HG03354 (cell line): ENCODE data around the gene CRYBB1.
A peak's percentile ranks its signal among the peaks of the same experiment; 100 is the strongest.
"Not testable (repeated sequence)": the region's sequence is repeated elsewhere in the genome, so short reads cannot be mapped to it uniquely, and the experiment has no call there.

Experiments used
- ATAC-seq: cut with Tn5 transposase; IDR thresholded peaks from one replicate; pipeline ENCODE4 v1.9.1; 2021; ENCODE audit warnings: mild to moderate bottlenecking; ENCODE audit not compliant: unreplicated experiment, poor library complexity, severe bottlenecking

The CRYBB1 gene

GRCh38 chr22:26642465-26643417 lies 24.9 kb upstream of the CRYBB1 start:
- ATAC-seq, result no peak

- ATAC-seq, result no peak
Measured at GRCh38 chr22:26636296-26636695, 18.5 kb upstream of the CRYBB1 start.

- ATAC-seq, result no peak
Measured at GRCh38 chr22:26635117-26635516, 17.3 kb upstream of the CRYBB1 start.

DNA sequence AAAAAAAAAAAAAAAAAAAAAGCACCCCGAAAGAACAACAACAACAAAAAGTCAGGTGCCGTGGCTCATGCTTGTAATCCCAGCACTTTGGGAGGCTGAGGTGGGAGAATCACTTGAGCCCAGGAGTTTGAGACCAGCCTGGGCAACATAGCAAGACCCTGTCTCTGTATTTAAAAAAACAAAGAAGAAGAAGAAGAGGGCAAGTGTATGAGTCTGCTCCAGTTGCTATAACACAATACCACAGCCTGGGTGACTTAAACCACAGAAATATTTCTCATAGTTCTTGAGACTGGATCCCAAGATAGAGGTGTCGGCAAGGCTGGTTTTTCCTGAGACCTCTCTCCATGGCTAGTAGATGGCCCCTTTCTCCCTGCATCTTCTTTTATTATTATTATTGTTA lies 16.4 kb upstream of the CRYBB1 start:
- ATAC-seq, result no peak

- no peak for ATAC-seq
Measured at GRCh38 chr22:26632422-26633155, 14.8 kb upstream of the CRYBB1 start.

- ATAC-seq, result no peak
Measured at GRCh38 chr22:26631282-26631681, 13.5 kb upstream of the CRYBB1 start.

DNA sequence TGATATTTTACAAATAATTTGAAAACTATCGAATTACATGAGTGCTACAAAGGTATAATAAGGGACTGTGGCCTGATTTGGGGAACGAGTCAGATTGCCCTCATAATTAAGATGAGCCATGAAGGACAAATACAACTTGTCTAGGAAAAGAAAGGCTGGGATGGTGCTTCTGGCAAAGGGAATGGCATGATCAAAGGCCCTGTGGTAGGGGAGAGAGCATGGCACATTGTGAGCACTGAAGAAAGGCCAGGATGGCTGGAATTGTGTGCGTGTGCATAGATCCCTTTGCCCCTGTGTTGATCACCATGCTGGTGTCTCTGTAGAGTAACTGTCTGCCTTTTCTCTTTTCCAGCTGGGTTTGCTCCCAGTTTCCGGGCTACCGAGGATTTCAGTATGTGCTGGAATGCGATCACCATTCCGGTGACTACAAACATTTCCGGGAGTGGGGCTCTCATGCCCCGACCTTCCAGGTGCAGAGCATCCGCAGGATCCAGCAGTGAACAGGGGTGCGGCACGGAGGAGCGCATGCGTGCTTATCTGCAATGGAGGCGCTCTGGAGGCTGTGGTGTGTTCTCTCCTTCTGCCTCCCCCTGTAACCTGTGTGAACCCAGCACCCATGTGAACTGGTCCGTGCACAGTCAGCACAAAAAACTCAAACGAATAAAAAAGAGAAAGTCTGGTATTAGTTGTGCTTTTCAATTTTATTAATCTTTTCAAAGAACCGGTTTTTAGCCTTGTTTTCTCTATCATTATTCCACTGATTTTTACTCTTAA lies 12.3 kb upstream of the CRYBB1 start:
- ATAC-seq, result no peak

DNA sequence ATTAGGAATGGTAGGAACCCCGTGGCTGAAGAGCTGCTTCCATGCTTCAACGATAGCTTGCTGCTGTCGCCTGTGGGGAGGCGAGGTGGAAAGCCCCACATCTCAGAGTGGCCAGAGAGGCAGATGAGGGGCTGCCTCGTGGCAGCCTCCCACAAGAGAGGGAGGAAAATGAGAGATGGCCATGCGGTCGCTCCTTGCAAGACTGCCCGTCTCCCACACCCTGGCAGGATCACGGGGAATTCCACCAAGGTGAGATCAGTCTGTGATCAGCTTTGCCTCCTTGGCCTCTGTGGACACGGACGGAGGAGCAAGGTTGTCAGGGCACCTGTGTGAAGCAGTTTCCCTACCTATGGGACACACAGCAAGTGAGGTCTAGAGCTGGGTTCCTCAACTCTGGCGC lies 7.0 kb upstream of the CRYBB1 start:
- ATAC-seq, result no peak

DNA sequence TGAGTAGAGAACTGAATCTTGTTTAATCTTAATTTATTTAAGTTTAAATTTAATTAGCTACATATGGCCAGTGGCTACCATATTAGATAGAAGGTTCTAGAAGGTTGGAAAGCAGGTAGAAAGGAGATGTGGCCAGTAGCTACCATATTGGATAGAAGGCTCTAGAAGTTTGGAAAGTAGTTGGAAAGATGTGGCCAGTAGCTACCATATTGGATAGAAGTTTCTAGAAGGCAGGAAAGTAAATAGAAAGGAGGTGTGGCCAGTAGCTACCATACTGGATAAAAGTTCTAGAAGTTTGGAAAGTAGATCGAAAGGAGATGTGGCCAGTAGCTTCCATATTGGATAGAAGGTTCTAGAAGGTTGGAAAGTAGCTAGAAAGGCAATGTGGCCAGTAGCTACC lies 6.2 kb upstream of the CRYBB1 start:
- ATAC-seq, result no peak

- no peak for ATAC-seq
Measured at GRCh38 chr22:26621663-26622062, 3.8 kb upstream of the CRYBB1 start, which contains the start of gene CRYBA4. Gene CRYBA4, plus strand, starts transcription at chr22:26621963. Its CDS starts 634 bp downstream, at chr22:26622597.

GRCh38 chr22:26620197-26620596 lies 2.4 kb upstream of the CRYBB1 start:
- no peak for ATAC-seq

- no peak for ATAC-seq
Measured at GRCh38 chr22:26619510-26619909, 1.7 kb upstream of the CRYBB1 start.

DNA sequence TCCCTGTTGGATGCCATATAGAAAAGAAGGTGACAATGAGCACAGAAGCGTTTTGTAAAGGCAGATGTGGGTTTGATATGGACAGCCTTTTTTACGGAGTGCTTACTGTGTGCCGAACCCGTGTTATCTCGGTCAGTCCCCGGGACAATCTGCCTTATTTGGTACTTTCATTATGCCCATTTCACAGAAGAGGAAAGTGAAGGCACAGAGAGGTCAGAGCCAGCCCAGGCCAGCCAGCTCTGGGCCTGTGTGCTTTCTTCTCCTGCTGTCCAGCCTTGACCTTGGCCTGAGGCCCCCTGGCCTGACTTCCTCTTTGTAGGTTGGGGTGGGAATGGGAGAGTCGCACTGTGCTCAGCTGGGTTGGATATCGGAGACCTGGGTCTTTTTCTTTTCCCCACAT lies 628 bp upstream of the CRYBB1 start:
- ATAC-seq, result no peak

DNA sequence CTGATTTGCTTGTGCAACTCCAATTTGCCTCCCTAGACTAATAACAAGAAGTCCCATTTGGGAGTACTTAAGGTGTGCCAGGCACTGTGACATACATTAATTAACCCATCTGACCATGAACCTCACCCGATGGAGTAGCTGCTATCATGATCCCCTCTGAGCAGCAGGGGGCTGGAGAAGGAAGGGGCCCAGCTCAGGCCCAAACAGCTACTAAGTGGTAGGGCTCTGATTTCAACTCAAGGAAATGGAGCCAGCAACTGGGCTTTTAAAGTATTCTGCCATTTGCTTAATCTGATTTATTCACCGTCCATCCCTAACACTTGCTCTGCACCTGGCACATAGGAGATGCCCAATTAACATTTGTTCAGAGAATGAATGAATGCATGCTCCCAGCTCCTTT lies 1.2 kb downstream of the CRYBB1 start:
- no peak for ATAC-seq

GRCh38 chr22:26615830-26616435 lies 1.9 kb downstream of the CRYBB1 start:
- ATAC-seq, result no peak

DNA sequence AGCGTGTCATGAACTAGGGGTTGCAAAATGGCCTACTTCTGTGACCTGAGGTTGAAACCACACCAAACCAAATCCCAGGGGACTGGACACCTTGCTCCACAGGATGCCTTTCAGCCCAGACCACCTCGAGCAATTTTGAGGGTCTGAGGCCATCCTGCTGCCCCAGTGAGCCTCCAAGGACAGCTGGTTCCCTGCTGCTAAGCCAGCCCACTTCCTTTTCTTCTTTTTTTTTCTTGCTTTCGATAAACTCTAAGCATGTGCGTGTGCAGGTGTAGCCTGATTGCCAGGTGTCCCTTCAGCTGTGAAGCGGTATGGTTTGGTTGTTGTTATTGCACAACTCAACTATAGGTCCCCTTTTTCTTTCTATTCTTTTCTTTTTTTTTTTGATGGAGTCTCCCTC lies 2.7 kb downstream of the CRYBB1 start:
- peak; percentile 64 for ATAC-seq

DNA sequence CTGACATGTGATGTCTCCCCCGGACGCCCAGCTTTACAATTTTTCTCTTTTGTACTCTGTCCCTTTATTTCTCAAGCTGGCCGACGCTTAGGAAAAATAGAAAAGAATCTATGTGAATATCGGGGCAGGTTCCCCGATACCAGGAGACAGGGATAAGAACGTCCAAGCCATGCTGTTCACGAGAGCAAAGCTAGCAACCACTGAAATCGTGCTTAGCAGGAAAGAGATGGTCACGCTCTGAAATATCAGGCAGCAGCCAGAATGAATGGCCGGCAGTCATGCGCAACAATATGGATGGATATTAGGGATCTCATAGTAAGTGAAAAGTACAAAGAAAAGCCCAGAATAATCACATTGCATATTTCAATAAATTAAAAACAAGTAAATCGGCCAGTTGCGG lies 3.5 kb downstream of the CRYBB1 start:
- no peak for ATAC-seq

- not testable (repeated sequence) for ATAC-seq
Measured at GRCh38 chr22:26613753-26614152, 4.1 kb downstream of the CRYBB1 start.

- no peak for ATAC-seq
Measured at GRCh38 chr22:26612652-26613051, 5.2 kb downstream of the CRYBB1 start.

- ATAC-seq, result no peak
Measured at GRCh38 chr22:26610996-26611395, 6.8 kb downstream of the CRYBB1 start.
